Mammary epithelial cell (primary cell): Measurements from ENCODE around the gene SCGB1C1.
"Not testable (repeated sequence)": the region's sequence is repeated elsewhere in the genome, so short reads cannot be mapped to it uniquely, and the experiment has no call there.

Source experiments
- CTCF ChIP-seq, 2 donors: IDR thresholded peaks in 1 of 2; conservative IDR thresholded peaks in 1 of 2; 2 replicates each; pipeline ENCODE4 v1.5.1; 2011 to 2012; ENCODE audit warnings: inconsistent platforms in 2 of 2, low read length in 2 of 2, mild to moderate bottlenecking in 2 of 2, control low read depth in 1 of 2, low read depth in 1 of 2; ENCODE audit not compliant: insufficient read depth in 1 of 2; ENCODE audit errors: extremely low read depth in 1 of 2
- EZH2 ChIP-seq: IDR thresholded peaks from 2 replicates; pipeline ENCODE4 v1.6.1; 2012; ENCODE audit warnings: low read length, inconsistent platforms, borderline replicate concordance

GRCh38 chr11:190546-190945 lies 2.3 kb upstream of the SCGB1C1 start:
- TF ChIP-seq CTCF (conservative IDR thresholded peaks at IDR 0.05 in 1 of 2, IDR thresholded peaks at IDR 0.05 in 1 of 2; ENCODE audit: extremely low read depth in 1 of 2, insufficient read depth in 1 of 2, low read depth in 1 of 2, low read length in 2 of 2); EZH2: not testable (repeated sequence)
